ENCODE results near the gene SDK2.

Gene SDK2

GRCh38 chr17:73352261-73352660 is 292.0 kb downstream of the SDK2 start:
- DNase-seq: no peak

DNA sequence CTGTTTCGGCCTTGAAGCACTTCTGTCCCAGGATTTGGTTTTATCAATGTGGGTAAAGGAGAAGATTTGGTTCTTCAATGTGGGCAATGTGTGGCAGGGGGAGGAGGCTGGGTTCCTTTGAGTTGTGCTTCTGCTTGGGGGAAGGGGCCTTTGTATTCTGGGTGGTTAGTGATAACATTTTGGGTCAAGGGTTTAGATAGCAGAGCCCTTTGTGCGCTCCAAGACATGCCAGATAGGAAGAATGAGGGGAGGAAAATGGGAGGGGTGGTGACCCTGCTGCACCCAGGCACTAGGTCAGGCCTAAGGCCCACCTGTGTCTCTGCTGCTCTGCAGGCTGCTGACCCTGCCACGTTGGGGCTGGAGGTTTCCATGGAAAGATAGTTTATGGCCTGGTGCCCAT is 292.5 kb downstream of the SDK2 start:
- DNase-seq: no peak

GRCh38 chr17:73350864-73351263 is 293.4 kb downstream of the SDK2 start:
- no peak for DNase-seq

- DNase-seq: no peak
Measured at GRCh38 chr17:73349647-73350046, 294.6 kb downstream of the SDK2 start.

- no peak for DNase-seq
Measured at GRCh38 chr17:73349138-73349537, 295.1 kb downstream of the SDK2 start.

GRCh38 chr17:73348829-73349095 is 295.5 kb downstream of the SDK2 start:
- no peak for DNase-seq

GRCh38 chr17:73348018-73348828 is 296.0 kb downstream of the SDK2 start:
- no peak for DNase-seq

- no peak for DNase-seq
Measured at GRCh38 chr17:73347351-73347750, 296.9 kb downstream of the SDK2 start.

DNA sequence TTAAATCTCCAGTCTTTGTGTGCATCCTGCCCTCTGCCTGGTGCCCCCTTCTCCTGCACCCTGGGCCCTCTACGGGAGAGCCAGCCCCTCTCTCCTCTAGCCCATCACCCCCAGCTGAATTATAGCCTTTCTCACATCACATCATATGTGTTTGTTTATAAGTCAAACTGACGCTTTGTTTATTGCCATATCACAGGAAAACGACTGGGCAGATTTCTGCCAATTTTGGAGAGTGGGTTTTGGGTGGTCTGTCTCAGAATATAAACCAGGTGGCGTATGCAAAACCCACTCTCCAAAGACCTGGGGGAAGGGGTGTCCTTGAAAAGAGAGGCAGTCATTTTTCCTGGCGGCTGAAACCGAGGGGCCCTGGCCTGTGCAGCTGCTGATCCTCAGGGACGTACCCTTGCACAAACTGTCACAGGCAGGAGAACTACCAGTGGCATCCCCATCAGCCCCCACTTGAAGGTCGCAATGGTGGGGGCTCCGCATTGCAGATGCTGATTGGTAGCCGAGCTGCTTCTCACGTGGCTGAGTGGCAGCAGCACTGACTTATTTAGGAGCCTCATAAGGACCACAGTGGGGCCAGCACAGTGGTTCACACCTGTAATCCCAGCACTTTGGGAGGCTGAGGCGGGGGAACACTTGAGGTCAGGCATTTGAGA is 297.6 kb downstream of the SDK2 start:
- no peak for DNase-seq

DNA sequence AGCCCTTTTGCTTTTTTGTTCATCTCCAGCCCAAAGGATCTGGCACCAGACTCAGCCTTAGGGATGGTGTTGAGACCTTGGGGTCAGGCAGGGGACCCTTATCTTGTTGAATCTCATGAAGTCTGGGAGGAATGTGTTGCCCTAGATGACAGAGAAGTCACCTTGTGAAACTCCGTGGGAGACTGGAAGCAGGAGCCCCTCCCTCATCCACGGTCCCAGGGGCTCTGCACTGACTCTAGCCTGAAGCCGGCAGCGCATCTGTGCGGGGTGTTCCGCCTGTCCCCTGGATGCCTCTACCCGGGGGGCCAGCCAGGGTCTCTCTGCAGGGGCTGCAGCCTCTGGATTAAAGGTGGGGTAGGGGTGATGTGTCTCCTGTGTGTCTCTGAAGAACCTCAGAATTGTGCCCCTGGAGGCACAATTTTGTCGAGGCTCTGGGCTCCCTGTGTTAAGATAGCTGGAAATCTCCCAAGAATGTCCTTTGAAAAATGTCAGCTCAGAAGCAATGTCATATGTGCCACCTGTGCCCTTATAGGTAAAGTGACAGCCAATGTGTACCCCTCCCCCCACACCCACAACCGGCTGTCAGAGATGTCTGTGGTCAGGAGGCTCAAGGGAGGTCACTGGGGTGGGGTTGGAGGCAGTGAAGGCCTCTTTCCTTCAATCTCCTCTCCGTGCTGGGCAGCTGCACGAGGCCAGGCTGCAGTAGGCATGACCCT is 300.3 kb downstream of the SDK2 start:
- no peak for DNase-seq

DNA sequence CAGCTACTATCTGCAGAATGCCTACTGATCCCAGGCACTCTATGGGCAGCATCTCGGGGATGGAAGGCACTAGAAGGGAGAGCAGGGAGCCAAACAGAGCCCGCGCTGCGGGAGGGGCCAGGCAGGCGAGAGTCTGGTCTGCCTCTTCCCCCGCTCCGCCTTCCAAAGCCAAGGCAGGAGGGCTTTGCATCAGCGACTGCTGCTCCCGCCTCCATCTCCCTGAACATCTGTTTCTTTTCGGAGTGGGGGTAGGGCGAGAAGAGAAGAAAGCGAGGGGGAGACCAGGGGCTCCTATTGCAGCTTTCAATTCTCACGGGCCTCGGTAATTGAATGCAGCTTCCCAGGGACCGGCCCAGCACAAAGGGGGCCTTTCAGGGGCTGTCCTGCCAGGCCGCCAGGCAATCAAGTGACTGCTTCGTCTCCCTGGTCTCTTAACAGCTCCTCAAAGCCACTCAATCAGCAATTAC is 301.0 kb downstream of the SDK2 start:
- no peak for DNase-seq

- no peak for DNase-seq
Measured at GRCh38 chr17:73342541-73343167, 301.6 kb downstream of the SDK2 start.

DNA sequence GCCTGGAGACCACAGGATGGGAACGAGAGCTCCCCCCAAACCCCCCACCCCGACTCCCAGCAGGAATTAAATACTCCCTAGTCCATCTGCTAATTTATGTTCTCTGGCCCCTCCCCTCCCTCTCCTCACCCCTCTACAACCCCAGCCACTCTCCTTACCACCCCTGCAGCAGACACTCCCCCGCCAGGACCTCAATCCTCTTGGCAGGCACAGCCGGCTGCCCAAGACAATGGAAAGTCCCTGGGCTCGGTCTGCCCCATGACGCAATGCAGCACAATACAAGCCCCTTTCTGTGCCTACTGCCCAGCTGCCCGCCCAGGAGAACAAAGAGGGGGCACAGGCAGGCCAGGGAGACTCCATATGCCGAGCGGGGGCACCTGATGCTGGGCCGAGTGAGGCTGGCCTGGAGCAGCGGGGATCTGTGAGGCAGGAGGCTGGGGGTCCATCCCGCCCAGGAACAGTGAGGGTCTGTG is 302.2 kb downstream of the SDK2 start:
- no peak for DNase-seq

DNA sequence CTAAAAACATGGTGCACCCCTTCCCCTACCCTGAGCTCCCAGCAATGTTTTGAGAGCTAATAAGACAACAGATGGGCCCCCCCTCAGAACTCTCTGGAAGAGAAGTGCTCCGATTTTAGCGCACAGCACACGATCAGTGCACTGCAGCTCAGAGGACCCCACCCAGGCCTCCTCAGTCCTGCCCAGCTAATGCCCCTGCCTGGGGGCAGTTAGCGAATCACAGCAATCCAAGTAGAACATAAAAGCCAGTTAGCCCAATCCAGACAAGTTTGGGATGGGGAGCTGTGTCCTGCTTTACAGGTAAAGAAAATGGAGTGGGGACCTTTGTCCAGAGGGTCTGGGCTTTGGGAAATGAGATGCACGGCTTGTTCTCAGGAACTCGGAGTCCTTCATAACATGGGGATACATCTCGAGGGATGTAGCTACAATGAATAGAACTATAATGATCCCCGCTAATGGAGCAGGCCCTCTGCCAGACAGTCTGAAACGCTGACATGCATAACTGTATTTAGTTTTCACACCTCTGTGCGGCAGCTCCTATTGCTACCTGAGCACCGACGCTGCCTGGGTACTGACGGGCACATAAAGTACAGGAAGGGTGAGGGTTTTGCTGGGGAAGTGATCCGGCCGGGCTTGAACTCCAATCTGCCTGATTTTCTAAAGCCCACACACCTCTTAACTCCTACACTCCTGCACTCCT is 302.7 kb downstream of the SDK2 start:
- DNase-seq: no peak

GRCh38 chr17:73340093-73340596 is 304.1 kb downstream of the SDK2 start:
- no peak for DNase-seq

DNA sequence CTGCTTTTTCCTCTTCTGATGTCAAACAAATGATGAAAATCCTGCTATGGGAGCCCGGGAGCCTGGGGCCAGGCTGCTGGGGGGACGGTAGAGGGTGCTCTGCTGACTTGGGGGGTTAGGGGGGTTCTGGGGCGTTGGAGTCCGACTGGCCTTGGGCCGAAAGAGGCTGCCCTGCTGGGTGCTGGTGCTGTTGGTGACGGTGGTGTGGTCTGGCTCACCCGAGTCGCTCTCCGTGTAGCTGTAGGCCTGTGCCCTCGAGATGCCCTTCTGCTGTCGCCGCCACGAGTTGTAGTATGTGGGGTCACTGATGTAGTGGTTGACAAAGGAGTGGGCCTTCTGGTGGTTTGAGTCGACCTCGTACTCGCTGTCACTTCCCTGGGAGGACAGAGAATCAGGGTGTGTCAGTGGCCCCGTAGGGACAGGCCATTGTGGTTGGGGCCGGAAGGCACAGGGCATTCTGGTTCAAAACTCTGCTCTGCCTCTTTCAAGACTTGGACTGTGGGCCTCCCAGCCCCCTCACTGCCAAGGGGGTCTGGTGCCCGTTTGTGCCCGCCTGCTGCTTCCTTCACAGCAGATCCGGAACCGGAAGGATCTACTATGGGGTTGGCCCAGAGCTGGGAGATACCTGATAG is 305.6 kb downstream of the SDK2 start:
- no peak for DNase-seq

DNA sequence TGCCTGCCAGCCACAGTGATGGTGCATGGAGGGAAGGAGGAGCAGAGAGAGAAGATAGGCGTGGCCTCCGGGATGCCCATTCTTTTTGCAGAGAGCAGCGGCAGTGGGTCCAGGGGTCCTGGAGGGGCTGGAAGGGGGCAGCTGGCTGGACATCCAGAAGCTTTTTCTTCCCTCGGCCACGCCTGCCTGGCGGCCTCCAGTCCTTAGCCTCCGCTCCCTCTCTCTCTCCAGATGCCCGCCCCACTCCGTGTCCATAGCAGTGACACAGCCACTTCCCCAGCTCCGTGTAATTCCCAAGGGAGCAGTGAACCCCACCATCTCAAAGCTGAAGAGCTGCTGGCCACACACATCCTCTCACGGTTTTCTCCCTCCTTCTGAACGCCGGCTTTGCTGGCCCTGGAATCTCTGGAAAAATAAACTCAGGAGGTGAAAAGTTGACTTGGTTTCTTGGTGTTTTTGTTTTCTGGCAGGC is 306.2 kb downstream of the SDK2 start:
- DNase-seq: no peak

DNA sequence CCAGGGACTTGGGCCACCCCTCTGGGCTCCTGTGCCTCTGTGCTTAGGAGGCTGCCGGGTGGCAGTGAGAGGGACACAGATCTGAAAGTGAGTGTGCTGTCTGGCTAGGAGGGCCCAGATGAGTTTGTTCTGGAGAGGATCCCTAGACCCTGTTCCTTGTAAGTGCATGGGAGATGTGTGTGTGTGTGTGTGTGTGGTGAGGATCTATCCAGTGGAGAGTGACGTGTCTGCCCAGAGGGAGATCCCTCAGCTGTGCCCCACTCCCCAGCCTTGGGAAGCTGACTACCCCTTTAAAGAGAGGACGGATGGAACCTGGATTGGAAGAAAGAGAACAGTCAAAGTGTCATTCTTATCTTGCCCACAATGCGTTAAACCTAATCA is 306.9 kb downstream of the SDK2 start:
- no peak for DNase-seq

DNA sequence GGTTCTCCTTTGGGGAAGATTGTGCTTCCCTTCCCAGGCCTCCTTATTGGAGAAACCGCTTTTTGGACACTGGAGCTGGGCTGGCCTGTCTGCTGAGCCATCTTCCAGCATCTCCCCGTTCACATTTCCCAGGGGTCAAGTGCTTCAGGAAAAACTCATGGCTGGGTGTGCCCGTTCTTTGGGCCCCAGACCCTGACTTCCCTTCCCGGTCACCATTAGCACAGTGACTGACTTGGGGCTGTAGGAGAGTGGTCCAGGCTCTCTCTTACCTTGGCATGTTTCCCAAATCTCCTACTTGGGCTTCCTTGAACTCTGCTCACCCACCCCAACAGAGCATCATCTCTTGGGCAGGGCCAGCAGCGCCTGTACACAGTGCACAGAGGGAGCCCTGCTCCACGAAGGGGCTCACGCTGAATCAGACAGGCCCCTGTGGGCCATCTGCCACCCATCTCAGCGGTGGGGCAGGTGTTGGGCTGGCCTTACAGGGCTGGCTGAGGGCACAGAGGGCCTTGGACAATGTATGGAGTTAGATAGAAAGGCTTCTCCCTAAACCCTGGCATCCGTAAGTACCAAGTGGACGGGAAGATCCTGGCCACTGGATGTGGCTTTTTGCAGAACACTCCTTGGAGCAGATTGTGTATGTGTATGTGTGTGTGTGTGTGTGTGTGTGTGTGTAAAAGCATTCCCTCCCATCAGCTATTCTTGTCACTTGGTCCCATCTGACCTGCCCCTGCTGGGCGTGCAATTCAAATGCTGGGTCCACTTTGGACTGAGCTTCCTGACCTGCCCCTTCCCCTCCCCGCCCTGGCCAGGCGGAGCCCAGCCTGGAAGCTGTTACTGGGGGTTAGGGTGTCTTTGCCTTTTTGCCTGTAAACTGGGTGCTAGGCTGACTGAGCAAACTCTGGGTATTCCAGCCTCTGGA is 307.6 kb downstream of the SDK2 start:
- DNase-seq: no peak

GRCh38 chr17:73335591-73336407 is 308.4 kb downstream of the SDK2 start:
- no peak for DNase-seq

Data from activated CD8-positive, alpha-beta memory T cell treated with anti-CD3 and anti-CD28 coated beads for 24 hours (primary cell).